ENCODE results near the gene PARVA. TPM values are rescaled to one million over a fixed set of nuclear protein-coding genes. Genes with fewer than 3 reads are reported as not detected.

The PARVA gene
- total RNA-seq = 20.9 and 23.2 TPM in 2 replicates

GRCh38 chr11:12377106-12377823 is at the start of gene PARVA:
TSS of gene PARVA (plus strand) at chr11:12377571. CDS start at chr11:12377648, 77 bp downstream.

Measured in dermis lymphatic vessel endothelial cell (primary cell).